Right atrium auricular region (tissue), 2 donors: Measurements from ENCODE around the gene SPNS1. TPM values are rescaled to one million over a fixed set of nuclear protein-coding genes. Genes with fewer than 3 reads are reported as not detected.

Experiments used
- DNase-seq: peaks from one replicate; pipeline ENCODE4 v3.0.0-alpha.2; 2019; ENCODE audit warnings: low spot score
- H3K27ac ChIP-seq, 2 donors: fragments of 200-600 bp; sonication (generic); 1 replicate in 1 of 2; 2 replicates in 1 of 2; pipeline ENCODE4 v1.5.1; 2016 to 2019
- H3K27me3 ChIP-seq, 2 donors: fragments of 200-600 bp; sonication (generic); one replicate each; pipeline versions ENCODE4 v1.5.1 to v1.6.0; 2017 to 2019
- H3K36me3 ChIP-seq: fragments of 200-600 bp; sonication (generic); one replicate; pipeline ENCODE4 v1.5.1; 2016
- H3K4me1 ChIP-seq, 2 donors: fragments of 200-600 bp; sonication (generic); one replicate each; pipeline versions ENCODE4 v1.5.1 to v1.6.0; 2017 to 2019
- H3K4me3 ChIP-seq, 2 donors: fragments of 200-600 bp; sonication (generic); 1 replicate in 1 of 2; 2 replicates in 1 of 2; pipeline ENCODE4 v1.5.1; 2017 to 2019; ENCODE audit warnings: mild to moderate bottlenecking in 1 of 2, moderate library complexity in 1 of 2
- H3K9me3 ChIP-seq, 2 donors: fragments of 200-600 bp; sonication (generic); one replicate each; pipeline ENCODE4 v1.5.1; 2019
- CTCF ChIP-seq, 2 donors: fragments of 200-600 bp; sonication (generic); IDR thresholded peaks; one replicate each; pipeline ENCODE4 v1.5.1; 2019; ENCODE audit warnings: antibody characterized with exemption in 2 of 2
- total RNA-seq, 2 donors: library from RNA; depleted of rRNA; stranded (reverse); fragments of >200 nt; gene quantifications; one replicate each; pipeline ENCODE4 v1.1.0, GENCODE V29; 2016

The SPNS1 gene
- total RNA-seq, 2 donors from 2014 or later, result 11.9 to 12.8 TPM

- no peak for TF ChIP-seq CTCF (IDR thresholded peaks at IDR 0.05)
- DNase-seq, result no peak
- H3K4me3 ChIP-seq, result no peak overlapping the region
- peaks cover 0 to 10% of the 10 kb centered on the region in 2 donors for H3K9me3 ChIP-seq
- H3K27ac ChIP-seq, result no peak overlapping the region
- no peaks in the 10 kb centered on the region for H3K4me1 ChIP-seq
- H3K27me3 ChIP-seq, result no peaks in the 10 kb centered on the region
- H3K36me3 ChIP-seq, result peaks cover 50% of the 10 kb centered on the region
Measured at GRCh38 chr16:28983644-28984043, 9.1 kb downstream of the SPNS1 start.

GRCh38 chr16:28984091-28984490 lies 9.5 kb downstream of the SPNS1 start:
- Histone ChIP-seq H3K4me1 (no peaks in the 10 kb centered on the region), H3K4me3 (no peak overlapping the region), H3K36me3 (peaks cover 45% of the 10 kb centered on the region), H3K27ac (no peak overlapping the region), H3K27me3 (no peaks in the 10 kb centered on the region), H3K9me3 (peaks cover 0 to 10% of the 10 kb centered on the region in 2 donors)
- no peak for TF ChIP-seq CTCF (IDR thresholded peaks at IDR 0.05)
- DNase-seq, result no peak

- Histone ChIP-seq H3K9me3 (peaks cover 0 to 10% of the 10 kb centered on the region in 2 donors), H3K27ac (no peak within 1 kb of the TSS), H3K27me3 (no peaks in the 10 kb centered on the region), H3K36me3 (peaks cover 40% of the 10 kb centered on the region), H3K4me1 (no peaks in the 10 kb centered on the region), H3K4me3 (peak within 1 kb of the TSS in 1 of 2 donors; percentile 12)
- no peak for TF ChIP-seq CTCF (IDR thresholded peaks at IDR 0.05)
- no peak for DNase-seq
Measured at GRCh38 chr16:28984619-28985135, 10.1 kb downstream of the SPNS1 start, which contains the start of gene LAT. Gene LAT, plus strand, starts transcription at chr16:28985052. Its CDS starts 366 bp downstream, at chr16:28985418.

GRCh38 chr16:28985211-28986041 lies 10.8 kb downstream of the SPNS1 start:
- Histone ChIP-seq H3K9me3 (peaks cover 0 to 10% of the 10 kb centered on the region in 2 donors), H3K27me3 (no peaks in the 10 kb centered on the region), H3K4me1 (no peaks in the 10 kb centered on the region), H3K27ac (no peak overlapping the region), H3K4me3 (peak overlapping the region in 1 of 2 donors; percentile 12), H3K36me3 (peaks cover 40% of the 10 kb centered on the region)
- TF ChIP-seq CTCF (IDR thresholded peaks at IDR 0.05), result no peak
- DNase-seq, result no peak

- DNase-seq, result no peak
- Histone ChIP-seq H3K4me3 (no peak overlapping the region), H3K27me3 (no peaks in the 10 kb centered on the region), H3K27ac (no peak overlapping the region), H3K36me3 (peaks cover 40% of the 10 kb centered on the region), H3K9me3 (peaks cover 0 to 10% of the 10 kb centered on the region in 2 donors), H3K4me1 (no peaks in the 10 kb centered on the region)
- no peak for TF ChIP-seq CTCF (IDR thresholded peaks at IDR 0.05)
Measured at GRCh38 chr16:28986046-28986445, 11.5 kb downstream of the SPNS1 start.
